Measurements from ENCODE around the gene DENND2A.

DENND2A gene

DNA sequence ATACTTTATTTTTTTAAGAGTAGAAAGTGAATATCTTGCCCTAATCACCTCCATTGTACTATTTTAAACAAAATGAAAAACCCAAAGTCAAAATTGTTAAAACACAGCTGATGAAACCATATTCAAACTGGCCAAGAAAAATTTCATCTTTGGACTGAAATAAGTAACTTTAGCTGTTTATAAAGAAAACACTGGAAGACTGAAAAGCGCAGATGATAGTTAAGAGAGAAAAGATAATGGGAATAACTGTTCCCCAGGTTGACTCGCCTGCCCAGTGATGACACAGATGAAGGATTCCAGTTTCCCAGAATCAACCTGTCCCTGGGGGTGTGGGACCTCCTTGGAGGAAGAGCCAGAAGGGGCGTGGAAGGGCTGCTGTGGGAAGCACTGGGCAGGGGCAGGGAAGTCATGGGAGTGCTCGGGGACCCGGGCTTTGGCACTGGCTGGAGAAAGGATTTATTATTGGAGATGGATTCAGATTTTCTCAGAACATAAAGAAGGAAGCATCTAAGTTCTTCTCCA, 43.1 kb downstream of the DENND2A start:
- TF ChIP-seq TEAD4 (IDR thresholded peaks at IDR 0.05) (no peak), EGR1 (IDR thresholded peaks at IDR 0.05) (no peak), FOXM1 (IDR thresholded peaks at IDR 0.05; ENCODE audit: borderline replicate concordance, low read depth) (no peak), ZBTB7A (IDR thresholded peaks at IDR 0.05; ENCODE audit: low read depth) (no peak), USF1 (IDR thresholded peaks at IDR 0.05) (no peak), NFIC (IDR thresholded peaks at IDR 0.05) (no peak), TCF12 (IDR thresholded peaks at IDR 0.05; ENCODE audit: low read depth) (no peak), YY1 (IDR thresholded peaks at IDR 0.05; ENCODE audit: low read depth) (no peak), TAF1 (IDR thresholded peaks at IDR 0.05; ENCODE audit: low read depth) (no peak)
- TF ChIP-seq, protein P1, sequence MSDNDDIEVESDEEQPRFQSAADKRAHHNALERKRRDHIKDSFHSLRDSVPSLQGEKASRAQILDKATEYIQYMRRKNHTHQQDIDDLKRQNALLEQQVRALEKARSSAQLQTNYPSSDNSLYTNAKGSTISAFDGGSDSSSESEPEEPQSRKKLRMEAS (IDR thresholded peaks at IDR 0.05): no peak
- TF ChIP-seq, protein P2, sequence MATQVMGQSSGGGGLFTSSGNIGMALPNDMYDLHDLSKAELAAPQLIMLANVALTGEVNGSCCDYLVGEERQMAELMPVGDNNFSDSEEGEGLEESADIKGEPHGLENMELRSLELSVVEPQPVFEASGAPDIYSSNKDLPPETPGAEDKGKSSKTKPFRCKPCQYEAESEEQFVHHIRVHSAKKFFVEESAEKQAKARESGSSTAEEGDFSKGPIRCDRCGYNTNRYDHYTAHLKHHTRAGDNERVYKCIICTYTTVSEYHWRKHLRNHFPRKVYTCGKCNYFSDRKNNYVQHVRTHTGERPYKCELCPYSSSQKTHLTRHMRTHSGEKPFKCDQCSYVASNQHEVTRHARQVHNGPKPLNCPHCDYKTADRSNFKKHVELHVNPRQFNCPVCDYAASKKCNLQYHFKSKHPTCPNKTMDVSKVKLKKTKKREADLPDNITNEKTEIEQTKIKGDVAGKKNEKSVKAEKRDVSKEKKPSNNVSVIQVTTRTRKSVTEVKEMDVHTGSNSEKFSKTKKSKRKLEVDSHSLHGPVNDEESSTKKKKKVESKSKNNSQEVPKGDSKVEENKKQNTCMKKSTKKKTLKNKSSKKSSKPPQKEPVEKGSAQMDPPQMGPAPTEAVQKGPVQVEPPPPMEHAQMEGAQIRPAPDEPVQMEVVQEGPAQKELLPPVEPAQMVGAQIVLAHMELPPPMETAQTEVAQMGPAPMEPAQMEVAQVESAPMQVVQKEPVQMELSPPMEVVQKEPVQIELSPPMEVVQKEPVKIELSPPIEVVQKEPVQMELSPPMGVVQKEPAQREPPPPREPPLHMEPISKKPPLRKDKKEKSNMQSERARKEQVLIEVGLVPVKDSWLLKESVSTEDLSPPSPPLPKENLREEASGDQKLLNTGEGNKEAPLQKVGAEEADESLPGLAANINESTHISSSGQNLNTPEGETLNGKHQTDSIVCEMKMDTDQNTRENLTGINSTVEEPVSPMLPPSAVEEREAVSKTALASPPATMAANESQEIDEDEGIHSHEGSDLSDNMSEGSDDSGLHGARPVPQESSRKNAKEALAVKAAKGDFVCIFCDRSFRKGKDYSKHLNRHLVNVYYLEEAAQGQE (IDR thresholded peaks at IDR 0.05; ENCODE audit: low read depth): no peak

DNA sequence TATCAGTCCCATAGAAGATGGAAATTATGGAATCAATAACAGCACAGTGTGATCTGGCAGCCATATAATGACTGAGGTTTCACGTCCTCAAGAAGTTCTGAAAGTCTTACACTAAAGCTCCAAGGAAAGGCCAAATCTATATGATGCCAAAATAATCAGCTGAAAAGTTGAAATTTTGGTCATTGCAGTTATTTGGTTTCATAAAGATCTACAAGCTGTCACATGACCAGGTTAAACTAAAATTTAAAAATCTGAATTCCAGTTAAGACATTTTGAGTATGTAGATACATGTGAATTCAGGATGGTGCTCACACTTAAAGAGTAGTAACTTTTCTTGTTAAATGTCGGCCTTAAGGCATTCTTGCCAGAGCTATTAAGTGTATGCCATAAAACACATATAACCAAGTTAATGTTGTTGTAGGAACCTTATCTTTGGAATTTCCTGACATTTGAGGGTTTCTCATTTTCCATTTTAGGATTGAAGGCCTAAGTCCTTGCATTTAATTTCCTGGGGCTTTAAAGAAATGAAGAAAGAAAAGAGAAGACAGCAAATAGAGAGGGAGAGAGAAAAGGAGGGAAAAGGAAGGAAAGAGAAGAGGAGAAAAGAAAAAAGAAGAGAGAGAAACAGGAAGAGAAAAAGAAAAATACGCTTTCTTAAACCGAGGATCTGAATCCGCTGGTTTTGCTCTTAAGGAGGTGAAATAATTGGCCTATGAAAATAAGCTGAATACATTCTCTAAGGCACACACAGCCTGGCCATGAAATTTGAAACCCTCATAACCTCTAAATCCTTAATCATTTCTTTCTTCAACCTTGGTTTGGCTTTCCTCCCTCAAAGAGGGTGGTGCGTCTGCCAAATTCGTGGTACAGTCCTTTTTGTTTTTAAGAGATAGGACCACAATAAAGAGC, 43.8 kb downstream of the DENND2A start:
- TF ChIP-seq CEBPB (IDR thresholded peaks at IDR 0.05) (no peak), EGR1 (IDR thresholded peaks at IDR 0.05) (no peak), TEAD4 (IDR thresholded peaks at IDR 0.05) (no peak), USF1 (IDR thresholded peaks at IDR 0.05) (no peak), NFIC (IDR thresholded peaks at IDR 0.05) (no peak), YY1 (IDR thresholded peaks at IDR 0.05; ENCODE audit: low read depth) (no peak), ZBTB7A (IDR thresholded peaks at IDR 0.05; ENCODE audit: low read depth) (no peak), FOXM1 (IDR thresholded peaks at IDR 0.05; ENCODE audit: borderline replicate concordance, low read depth) (no peak)

DNA sequence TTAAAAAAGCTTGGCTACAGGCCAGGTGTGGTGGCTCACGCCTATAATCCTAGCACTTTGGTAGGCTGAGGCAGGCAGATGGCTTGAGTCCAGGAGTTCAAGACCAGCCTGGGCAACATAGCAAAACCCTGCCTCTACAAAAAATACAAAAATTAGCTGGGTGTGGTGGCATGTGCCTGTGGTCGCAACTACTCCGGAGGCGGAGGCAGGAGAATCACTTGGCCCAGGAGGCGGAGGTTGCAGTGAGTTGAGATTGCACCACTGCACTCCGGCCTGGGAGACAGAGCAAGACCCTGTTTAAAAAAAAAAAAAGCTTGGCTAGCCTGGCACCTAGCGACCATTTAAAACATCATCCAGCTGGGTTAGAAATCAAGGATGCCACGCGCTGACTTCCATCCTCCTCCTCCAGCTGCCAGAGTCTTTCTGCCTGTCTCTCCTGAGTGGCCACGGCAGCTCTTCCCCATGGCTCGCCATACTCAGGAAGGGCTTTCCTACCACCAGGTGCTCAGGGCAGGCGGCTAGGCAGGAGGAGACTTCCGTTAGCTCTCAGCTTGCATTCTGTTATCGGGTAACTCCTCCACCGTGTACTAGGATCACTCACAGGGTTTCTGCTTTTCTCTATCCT, 45.0 kb downstream of the DENND2A start:
- TF ChIP-seq FOXM1 (IDR thresholded peaks at IDR 0.05; ENCODE audit: borderline replicate concordance, low read depth): no peak
- no peak for TF ChIP-seq YY1 (IDR thresholded peaks at IDR 0.05; ENCODE audit: low read depth)
- TF ChIP-seq TEAD4 (IDR thresholded peaks at IDR 0.05): no peak
- TF ChIP-seq EP300 (IDR thresholded peaks at IDR 0.05; ENCODE audit: borderline replicate concordance): no peak
- no peak for TF ChIP-seq NFIC (IDR thresholded peaks at IDR 0.05)
- TF ChIP-seq TCF12 (IDR thresholded peaks at IDR 0.05; ENCODE audit: low read depth): no peak
- TF ChIP-seq TAF1 (IDR thresholded peaks at IDR 0.05; ENCODE audit: low read depth): no peak
- TF ChIP-seq CREB1 (IDR thresholded peaks at IDR 0.05; ENCODE audit: low read depth): no peak
- TF ChIP-seq EGR1 (IDR thresholded peaks at IDR 0.05): no peak
- no peak for TF ChIP-seq ZBTB7A (IDR thresholded peaks at IDR 0.05; ENCODE audit: low read depth)
- no peak for TF ChIP-seq USF1 (IDR thresholded peaks at IDR 0.05)
- no peak for TF ChIP-seq RAD21 (IDR thresholded peaks at IDR 0.05; ENCODE audit: low read depth)
- no peak for TF ChIP-seq CEBPB (IDR thresholded peaks at IDR 0.05)
- TF ChIP-seq, protein P2 (IDR thresholded peaks at IDR 0.05; ENCODE audit: low read depth): no peak
- TF ChIP-seq, protein P1 (IDR thresholded peaks at IDR 0.05): no peak

- TF ChIP-seq USF1 (IDR thresholded peaks at IDR 0.05): no peak
- TF ChIP-seq, protein P2 (IDR thresholded peaks at IDR 0.05; ENCODE audit: low read depth): no peak
- TF ChIP-seq TEAD4 (IDR thresholded peaks at IDR 0.05): no peak
- no peak for TF ChIP-seq NFIC (IDR thresholded peaks at IDR 0.05)
- TF ChIP-seq ZBTB7A (IDR thresholded peaks at IDR 0.05; ENCODE audit: low read depth): no peak
- TF ChIP-seq CEBPB (IDR thresholded peaks at IDR 0.05): no peak
- TF ChIP-seq EGR1 (IDR thresholded peaks at IDR 0.05): no peak
- TF ChIP-seq, protein P1 (IDR thresholded peaks at IDR 0.05): no peak
- TF ChIP-seq CREB1 (IDR thresholded peaks at IDR 0.05; ENCODE audit: low read depth): no peak
- no peak for TF ChIP-seq EP300 (IDR thresholded peaks at IDR 0.05; ENCODE audit: borderline replicate concordance)
- TF ChIP-seq RAD21 (IDR thresholded peaks at IDR 0.05; ENCODE audit: low read depth): no peak
- no peak for TF ChIP-seq TAF1 (IDR thresholded peaks at IDR 0.05; ENCODE audit: low read depth)
- no peak for TF ChIP-seq YY1 (IDR thresholded peaks at IDR 0.05; ENCODE audit: low read depth)
- no peak for TF ChIP-seq FOXM1 (IDR thresholded peaks at IDR 0.05; ENCODE audit: borderline replicate concordance, low read depth)
- no peak for TF ChIP-seq TCF12 (IDR thresholded peaks at IDR 0.05; ENCODE audit: low read depth)
Observed at GRCh38 chr7:140594131-140594691, 46.4 kb downstream of the DENND2A start.
